ENCODE results near the gene VPS33B. TPM values are rescaled to one million over a fixed set of nuclear protein-coding genes. Genes with fewer than 3 reads are reported as not detected.

Gene VPS33B
- total RNA-seq, 1 experiment from 2014 or later = 16.3 TPM

DNA sequence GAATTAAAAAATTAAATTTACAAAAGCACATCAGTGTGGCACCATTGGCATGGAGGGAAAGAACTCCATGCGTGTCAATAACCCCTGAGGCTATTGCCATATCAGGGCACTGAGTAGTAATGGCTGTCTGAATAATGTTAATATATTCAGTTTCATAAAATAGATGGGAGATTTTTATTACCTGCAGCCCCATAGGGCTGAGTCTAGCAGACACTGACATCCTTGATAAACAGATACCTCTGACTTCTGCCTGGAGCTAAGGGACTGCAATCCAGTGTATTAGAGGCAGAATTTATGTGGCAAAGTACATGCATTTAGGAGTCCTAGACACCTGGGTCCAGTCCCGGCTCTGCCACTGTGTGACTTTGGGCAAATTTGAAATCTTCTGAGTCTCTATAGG, 38.8 kb upstream of the VPS33B start:
- peaks cover 31% of the 10 kb centered on the region for H3K27me3 Mint-ChIP-seq (ENCODE audit: low read depth)

More for the DNA sequence above, 38.8 kb upstream of the VPS33B start:
- no peak for DNase-seq
- H3K4me2 ChIP-seq (ENCODE audit: insufficient read depth, insufficient read length, low read length) = no peak overlapping the region
- Mint-ChIP-seq H3K9me3 (peaks cover 7 to 12% of the 10 kb centered on the region in 2 experiments), H3K4me1 (peaks cover 1 to 2% of the 10 kb centered on the region in 2 experiments; a peak in 2 of 4 replicates), H3K36me3 (ENCODE audit: insufficient read depth in 1 of 3, low read depth in 3 of 3) (peaks cover 0 to 12% (median 3%) of the 10 kb centered on the region in 3 experiments; a peak in 4 of 7 replicates), H3K4me3 (no peak overlapping the region), H3K27ac (no peak overlapping the region)
- WGBS (ENCODE audit: extremely low coverage, insufficient read length, low lambda C conversion rate) = no CpG with 5 or more reads among the region's 2 CpGs
- no peaks in the 10 kb centered on the region for H3K4me1 ChIP-seq (ENCODE audit: insufficient read depth, low read length)
- H3K4ac ChIP-seq (ENCODE audit: low read depth, low read length) = no peak overlapping the region
- no peak overlapping the region for H2BK12ac ChIP-seq (ENCODE audit: insufficient read length, low read depth, low read length)
- no peaks in the 10 kb centered on the region for H3K27me3 ChIP-seq (ENCODE audit: insufficient read depth, low read length)
- H3K27ac ChIP-seq (ENCODE audit: insufficient read length, low read depth, low read length) = no peak overlapping the region
- H2BK15ac ChIP-seq (ENCODE audit: low read depth, low read length) = no peak overlapping the region
- no peak overlapping the region for H3K9ac ChIP-seq (ENCODE audit: extremely low read depth, insufficient read length, low read length)
- H3K14ac ChIP-seq (ENCODE audit: insufficient read depth, low read length) = no peak overlapping the region
- no peak overlapping the region for H4K91ac ChIP-seq (ENCODE audit: insufficient read length, low read depth, low read length)
- H3K23me2 ChIP-seq (ENCODE audit: insufficient read length, low read depth, low read length, poor library complexity, severe bottlenecking) = no peaks in the 10 kb centered on the region
- TF ChIP-seq, protein P1, sequence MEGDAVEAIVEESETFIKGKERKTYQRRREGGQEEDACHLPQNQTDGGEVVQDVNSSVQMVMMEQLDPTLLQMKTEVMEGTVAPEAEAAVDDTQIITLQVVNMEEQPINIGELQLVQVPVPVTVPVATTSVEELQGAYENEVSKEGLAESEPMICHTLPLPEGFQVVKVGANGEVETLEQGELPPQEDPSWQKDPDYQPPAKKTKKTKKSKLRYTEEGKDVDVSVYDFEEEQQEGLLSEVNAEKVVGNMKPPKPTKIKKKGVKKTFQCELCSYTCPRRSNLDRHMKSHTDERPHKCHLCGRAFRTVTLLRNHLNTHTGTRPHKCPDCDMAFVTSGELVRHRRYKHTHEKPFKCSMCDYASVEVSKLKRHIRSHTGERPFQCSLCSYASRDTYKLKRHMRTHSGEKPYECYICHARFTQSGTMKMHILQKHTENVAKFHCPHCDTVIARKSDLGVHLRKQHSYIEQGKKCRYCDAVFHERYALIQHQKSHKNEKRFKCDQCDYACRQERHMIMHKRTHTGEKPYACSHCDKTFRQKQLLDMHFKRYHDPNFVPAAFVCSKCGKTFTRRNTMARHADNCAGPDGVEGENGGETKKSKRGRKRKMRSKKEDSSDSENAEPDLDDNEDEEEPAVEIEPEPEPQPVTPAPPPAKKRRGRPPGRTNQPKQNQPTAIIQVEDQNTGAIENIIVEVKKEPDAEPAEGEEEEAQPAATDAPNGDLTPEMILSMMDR (conservative IDR thresholded peaks at IDR 0.05) = no peak
- no peak overlapping the region for H2BK120ac ChIP-seq (ENCODE audit: low read depth, low read length, poor library complexity, severe bottlenecking)
- no peak overlapping the region for H2AFZ ChIP-seq (ENCODE audit: low read length)
- H3K9me3 ChIP-seq (ENCODE audit: control insufficient read depth, low read depth, low read length) = peaks cover 4% of the 10 kb centered on the region
- no peak overlapping the region for H2BK5ac ChIP-seq (ENCODE audit: insufficient read length, low read length)
- H3K56ac ChIP-seq (ENCODE audit: insufficient read length, low read depth, low read length) = no peak overlapping the region
- no peaks in the 10 kb centered on the region for H4K20me1 ChIP-seq (ENCODE audit: control insufficient read depth, insufficient read depth, insufficient read length)
- no peak overlapping the region for H4K5ac ChIP-seq (ENCODE audit: insufficient read length, low read depth, low read length)
- no peak overlapping the region for H2AK5ac ChIP-seq (ENCODE audit: insufficient read length, low read length)
- H2BK20ac ChIP-seq (ENCODE audit: low read depth, low read length, poor library complexity, severe bottlenecking) = no peak overlapping the region
- no peak overlapping the region for H3T11ph ChIP-seq (ENCODE audit: low read length)
- no peaks in the 10 kb centered on the region; the same call in 1 of the 2 replicates for H3K79me2 ChIP-seq (ENCODE audit: insufficient read depth, low read length)
- no peak overlapping the region for H3K18ac ChIP-seq (ENCODE audit: insufficient read length, low read depth, low read length)
- H3K23ac ChIP-seq (ENCODE audit: insufficient read length, low read depth, low read length) = no peak overlapping the region
- no peak overlapping the region for H4K8ac ChIP-seq (replicated peaks; ENCODE audit: insufficient read length, low read depth, low read length)
- no peaks in the 10 kb centered on the region for H3K79me1 ChIP-seq (ENCODE audit: insufficient read depth, low read depth, low read length, poor library complexity, severe bottlenecking)

All from H9 (cell line).